Tibial artery (tissue), 4 donors: ENCODE measurements around the gene CEP41.

Experiments used
- DNase-seq, 2 donors: peaks; one replicate each; pipeline ENCODE4 v3.0.0-alpha.2; 2019
- H3K27ac ChIP-seq, 2 donors: fragments of 200-600 bp; sonication (generic) in 1 of 2; 1 replicate in 1 of 2; 2 replicates in 1 of 2; pipeline ENCODE4 v1.5.1; 2018 to 2019; ENCODE audit warnings: mild to moderate bottlenecking in 1 of 2
- H3K27me3 ChIP-seq, 2 donors: fragments of 200-600 bp; sonication (generic) in 1 of 2; one replicate each; pipeline versions ENCODE4 v1.5.1 to v1.6.0; 2016 to 2019
- H3K36me3 ChIP-seq, 3 donors: fragments of 200-600 bp; sonication (generic) in 2 of 3; one replicate each; pipeline ENCODE4 v1.5.1; 2016 to 2019; ENCODE audit warnings: mild to moderate bottlenecking in 2 of 3
- H3K4me1 ChIP-seq, 4 donors: fragments of 200-600 bp; sonication (generic) in 2 of 4; 1 replicate in 3 of 4; 2 replicates in 1 of 4; pipeline ENCODE4 v1.5.1; 2016 to 2019
- H3K4me3 ChIP-seq, 2 donors: fragments of 200-600 bp; sonication (generic) in 1 of 2; 1 replicate in 1 of 2; 2 replicates in 1 of 2; pipeline ENCODE4 v1.5.1; 2018 to 2019; ENCODE audit warnings: mild to moderate bottlenecking in 2 of 2
- H3K9me3 ChIP-seq, 3 donors: fragments of 200-600 bp; sonication (generic) in 1 of 3; one replicate each; pipeline ENCODE4 v1.5.1; 2016 to 2019
- CTCF ChIP-seq, 2 experiments: fragments of 200-600 bp in 1 of 2; fragments of 450-650 bp in 1 of 2; IDR thresholded peaks; one replicate each; pipeline ENCODE4 v1.5.1; 2017 to 2019; ENCODE audit warnings: antibody characterized with exemption in 2 of 2, mild to moderate bottlenecking in 1 of 2, moderate library complexity in 1 of 2
- intact Hi-C: fragments of 100-400 bp; cut with DNase I; formaldehyde crosslinking; loops from one replicate; pipeline ENCODE4 v1.15.0; 2023; ENCODE audit warnings: low total_unique reads

Gene CEP41

GRCh38 chr7:130345136-130345535, 95.7 kb downstream of the CEP41 start:
- H3K36me3 ChIP-seq, result no peaks in the 10 kb centered on the region
- intact Hi-C loops, result no loop called here
- no peak for TF ChIP-seq CTCF (IDR thresholded peaks at IDR 0.05)
- H3K4me1 ChIP-seq, result no peaks in the 10 kb centered on the region
- DNase-seq, result no peak
- no peaks in the 10 kb centered on the region for H3K9me3 ChIP-seq
- H3K27me3 ChIP-seq, result no peaks in the 10 kb centered on the region
- H3K27ac ChIP-seq, result no peak overlapping the region
- no peak overlapping the region for H3K4me3 ChIP-seq

- no peak within 1 kb of the TSS for H3K27ac ChIP-seq
- intact Hi-C loops, result no loop called here
Measured at GRCh38 chr7:130344271-130344866, 96.4 kb downstream of the CEP41 start, which contains the start of gene CPA5. Gene CPA5 (plus strand): TSS chr7:130344816. CDS start chr7:130346486, 1,670 bp downstream.

More at GRCh38 chr7:130344271-130344866, 96.4 kb downstream of the CEP41 start, which contains the start of gene CPA5:
- H3K4me3 ChIP-seq, result no peak within 1 kb of the TSS
- H3K27me3 ChIP-seq, result no peaks in the 10 kb centered on the region
- no peak for TF ChIP-seq CTCF (IDR thresholded peaks at IDR 0.05)
- no peaks in the 10 kb centered on the region for H3K4me1 ChIP-seq
- no peaks in the 10 kb centered on the region for H3K36me3 ChIP-seq
- H3K9me3 ChIP-seq, result no peaks in the 10 kb centered on the region
- no peak for DNase-seq
